ENCODE measurements around the gene SUGP2.

SUGP2 gene

GRCh38 chr19:18992696-18993095 is 40.6 kb downstream of the SUGP2 start:
- H3K14ac ChIP-seq (ENCODE audit: low read length in 2 of 2): no peak overlapping the region
- no peak overlapping the region for H2BK12ac ChIP-seq (ENCODE audit: low read length in 2 of 2)
- peaks cover 18% of the 10 kb centered on the region for H3K79me1 ChIP-seq (replicated peaks; ENCODE audit: low read length, poor library complexity, severe bottlenecking)
- H3K27ac ChIP-seq (ENCODE audit: low read length, poor library complexity, severe bottlenecking): no peak overlapping the region
- H3K4me1 ChIP-seq (ENCODE audit: control insufficient read depth, insufficient read depth, low read depth, low read length): peaks cover 6% of the 10 kb centered on the region
- 94% methylated on average over 7 of the region's 8 CpGs for WGBS
- no peak overlapping the region for H3K4ac ChIP-seq (ENCODE audit: low read depth in 1 of 2, low read length in 2 of 2)
- no peak overlapping the region for H2AFZ ChIP-seq (ENCODE audit: low read depth, low read length)
- H3K9ac ChIP-seq (ENCODE audit: low read length): no peak overlapping the region
- no peak overlapping the region for H2BK120ac ChIP-seq (ENCODE audit: low read depth, low read length)
- H2BK15ac ChIP-seq (ENCODE audit: low read depth, poor library complexity, severe bottlenecking): no peak overlapping the region
- H2AK5ac ChIP-seq (ENCODE audit: low read length, severe bottlenecking): no peak overlapping the region
- H3K23ac ChIP-seq (ENCODE audit: low read length in 2 of 2): no peak overlapping the region
- H4K91ac ChIP-seq (ENCODE audit: low read length): no peak overlapping the region
- no peak overlapping the region for H4K8ac ChIP-seq (ENCODE audit: low read length)
- H3K4me2 ChIP-seq (ENCODE audit: low read length, poor library complexity, severe bottlenecking): no peak overlapping the region
- DNase-seq: no peak
- H3K4me3 ChIP-seq (ENCODE audit: insufficient read depth in 1 of 2, low read depth in 1 of 2, low read length in 2 of 2): no peak overlapping the region
- H3K36me3 ChIP-seq (ENCODE audit: control insufficient read depth in 1 of 2, insufficient read depth in 2 of 2, low read depth in 1 of 2, low read length in 2 of 2): peaks cover 58 to 64% of the 10 kb centered on the region in 2 experiments
- no peak overlapping the region for H3K18ac ChIP-seq (ENCODE audit: low read depth in 1 of 2, low read length in 2 of 2)
- H3K27me3 ChIP-seq (ENCODE audit: control insufficient read depth in 1 of 2, insufficient read depth in 1 of 2, low read length in 2 of 2): peaks cover 0 to 5% of the 10 kb centered on the region in 2 experiments
- no peaks in the 10 kb centered on the region for H3K9me3 ChIP-seq (ENCODE audit: control insufficient read depth, low read length)
- H2BK5ac ChIP-seq (ENCODE audit: low read depth, low read length, poor library complexity, severe bottlenecking): no peak overlapping the region

DNA sequence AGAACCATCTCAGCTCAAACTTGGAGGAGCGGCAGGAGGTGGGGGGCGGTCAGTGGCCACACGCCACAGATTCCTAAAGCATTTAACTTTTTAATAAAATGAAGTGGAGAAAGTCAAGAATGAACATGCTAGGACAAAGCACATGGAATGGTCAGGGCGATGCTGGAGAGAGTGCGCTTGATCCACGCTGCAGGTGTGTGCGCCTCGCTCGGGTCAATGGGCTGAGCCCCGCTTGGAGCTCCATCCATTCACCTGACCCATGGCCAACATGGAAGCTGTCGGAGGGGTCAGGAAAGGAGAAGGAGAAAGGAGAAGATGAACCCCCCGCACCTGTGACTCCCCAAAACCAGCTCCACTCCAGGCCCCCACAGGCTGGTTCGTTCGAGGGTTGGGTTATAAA is 41.8 kb downstream of the SUGP2 start:
- DNase-seq: no peak
- H3K18ac ChIP-seq (ENCODE audit: low read depth in 1 of 2, low read length in 2 of 2): no peak overlapping the region
- H2AK5ac ChIP-seq (ENCODE audit: low read length, severe bottlenecking): no peak overlapping the region
- H3K14ac ChIP-seq (ENCODE audit: low read length in 2 of 2): no peak overlapping the region
- H3K4me1 ChIP-seq (ENCODE audit: control insufficient read depth, insufficient read depth, low read depth, low read length): peaks cover 6% of the 10 kb centered on the region
- H3K9ac ChIP-seq (ENCODE audit: low read length): no peak overlapping the region
- WGBS: 98% methylated on average over 12 of the region's 14 CpGs
- H3K79me1 ChIP-seq (replicated peaks; ENCODE audit: low read length, poor library complexity, severe bottlenecking): peaks cover 12% of the 10 kb centered on the region
- no peak overlapping the region for H2BK15ac ChIP-seq (ENCODE audit: low read depth, poor library complexity, severe bottlenecking)
- no peak overlapping the region for H2BK12ac ChIP-seq (ENCODE audit: low read length in 2 of 2)
- peaks cover 0 to 6% of the 10 kb centered on the region in 2 experiments for H3K27me3 ChIP-seq (ENCODE audit: control insufficient read depth in 1 of 2, insufficient read depth in 1 of 2, low read length in 2 of 2)
- no peak overlapping the region for H2BK5ac ChIP-seq (ENCODE audit: low read depth, low read length, poor library complexity, severe bottlenecking)
- no peak overlapping the region for H3K4ac ChIP-seq (ENCODE audit: low read depth in 1 of 2, low read length in 2 of 2)
- no peak overlapping the region for H4K8ac ChIP-seq (ENCODE audit: low read length)
- H3K27ac ChIP-seq (ENCODE audit: low read length, poor library complexity, severe bottlenecking): no peak overlapping the region
- H3K23ac ChIP-seq (ENCODE audit: low read length in 2 of 2): no peak overlapping the region
- H2BK120ac ChIP-seq (ENCODE audit: low read depth, low read length): no peak overlapping the region
- H2AFZ ChIP-seq (ENCODE audit: low read depth, low read length): no peak overlapping the region
- no peak overlapping the region for H4K91ac ChIP-seq (ENCODE audit: low read length)
- no peaks in the 10 kb centered on the region for H3K9me3 ChIP-seq (ENCODE audit: control insufficient read depth, low read length)
- no peak overlapping the region for H3K4me2 ChIP-seq (ENCODE audit: low read length, poor library complexity, severe bottlenecking)
- no peak overlapping the region for H3K4me3 ChIP-seq (ENCODE audit: insufficient read depth in 1 of 2, low read depth in 1 of 2, low read length in 2 of 2)
- H3K36me3 ChIP-seq (ENCODE audit: control insufficient read depth in 1 of 2, insufficient read depth in 2 of 2, low read depth in 1 of 2, low read length in 2 of 2): peaks cover 48 to 55% of the 10 kb centered on the region in 2 experiments

DNA sequence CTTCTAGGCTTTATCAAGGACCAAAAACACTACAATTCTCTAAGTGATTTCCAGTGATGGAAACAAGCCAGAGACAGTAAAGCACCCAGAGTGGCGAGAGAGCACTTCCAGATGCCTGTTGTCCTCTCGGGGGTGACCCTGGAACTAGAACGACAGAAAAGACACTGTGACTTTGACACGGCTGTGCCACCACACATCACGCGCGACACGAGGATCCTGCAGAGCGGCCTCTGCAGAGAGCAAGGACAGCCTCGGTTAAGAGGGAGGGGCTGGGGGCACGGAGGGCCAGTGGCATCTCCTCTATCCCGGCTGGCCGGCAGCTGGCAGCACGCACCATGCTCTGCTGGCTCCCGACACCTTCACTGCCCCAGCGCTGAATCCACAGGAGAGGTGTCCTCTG is 42.3 kb downstream of the SUGP2 start:
- Histone ChIP-seq H3K79me1 (replicated peaks; ENCODE audit: low read length, poor library complexity, severe bottlenecking) (peaks cover 12% of the 10 kb centered on the region), H2BK120ac (ENCODE audit: low read depth, low read length) (no peak overlapping the region), H3K9ac (ENCODE audit: low read length) (no peak overlapping the region), H4K8ac (ENCODE audit: low read length) (no peak overlapping the region), H4K91ac (ENCODE audit: low read length) (no peak overlapping the region), H3K18ac (ENCODE audit: low read depth in 1 of 2, low read length in 2 of 2) (no peak overlapping the region), H2AFZ (ENCODE audit: low read depth, low read length) (no peak overlapping the region), H2BK15ac (ENCODE audit: low read depth, poor library complexity, severe bottlenecking) (no peak overlapping the region), H3K4ac (ENCODE audit: low read depth in 1 of 2, low read length in 2 of 2) (no peak overlapping the region), H3K9me3 (ENCODE audit: control insufficient read depth, low read length) (no peaks in the 10 kb centered on the region), H3K27me3 (ENCODE audit: control insufficient read depth in 1 of 2, insufficient read depth in 1 of 2, low read length in 2 of 2) (peaks cover 0 to 6% of the 10 kb centered on the region in 2 experiments), H2BK12ac (ENCODE audit: low read length in 2 of 2) (no peak overlapping the region), H3K4me1 (ENCODE audit: control insufficient read depth, insufficient read depth, low read depth, low read length) (peaks cover 5% of the 10 kb centered on the region), H3K4me3 (ENCODE audit: insufficient read depth in 1 of 2, low read depth in 1 of 2, low read length in 2 of 2) (no peak overlapping the region), H2AK5ac (ENCODE audit: low read length, severe bottlenecking) (no peak overlapping the region), H3K14ac (ENCODE audit: low read length in 2 of 2) (no peak overlapping the region), H3K27ac (ENCODE audit: low read length, poor library complexity, severe bottlenecking) (no peak overlapping the region), H3K4me2 (ENCODE audit: low read length, poor library complexity, severe bottlenecking) (no peak overlapping the region), H2BK5ac (ENCODE audit: low read depth, low read length, poor library complexity, severe bottlenecking) (no peak overlapping the region), H3K36me3 (ENCODE audit: control insufficient read depth in 1 of 2, insufficient read depth in 2 of 2, low read depth in 1 of 2, low read length in 2 of 2) (peaks cover 48 to 52% of the 10 kb centered on the region in 2 experiments), H3K23ac (ENCODE audit: low read length in 2 of 2) (no peak overlapping the region)
- WGBS: 94% methylated on average over 16 of the region's 16 CpGs
- DNase-seq: no peak

DNA sequence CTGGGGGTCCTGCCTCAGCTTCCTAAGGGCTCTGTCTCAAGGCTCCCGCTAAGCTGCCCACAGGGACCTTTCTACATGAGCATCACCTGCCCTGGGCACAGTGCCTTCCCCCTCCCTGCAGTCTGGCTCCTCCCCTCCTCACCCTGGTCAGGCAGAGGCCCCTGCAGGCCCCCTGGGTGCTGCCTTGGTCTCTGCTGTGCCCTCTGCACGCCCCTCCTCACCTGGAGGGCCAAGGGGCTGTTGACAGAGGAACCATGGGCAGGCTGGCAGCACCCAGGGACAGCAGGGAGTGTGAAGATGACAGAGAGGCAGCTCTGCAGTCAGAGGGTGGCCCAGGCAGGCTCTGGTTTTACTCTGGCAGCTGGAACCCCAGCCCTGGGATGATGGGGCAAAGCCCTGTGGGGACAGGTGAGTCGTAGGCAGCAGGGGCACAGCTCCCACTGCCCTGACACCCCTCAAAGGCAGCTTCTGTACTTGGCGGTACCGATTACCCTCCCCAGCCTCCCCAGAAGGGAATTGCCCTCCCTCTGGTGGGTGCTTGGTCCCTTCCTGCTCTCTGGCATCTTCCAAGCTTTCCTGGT is 43.1 kb downstream of the SUGP2 start:
- H3K9me3 ChIP-seq (ENCODE audit: control insufficient read depth, low read length): no peaks in the 10 kb centered on the region
- H2AK5ac ChIP-seq (ENCODE audit: low read length, severe bottlenecking): no peak overlapping the region
- H3K4me1 ChIP-seq (ENCODE audit: control insufficient read depth, insufficient read depth, low read depth, low read length): peaks cover 3% of the 10 kb centered on the region
- no peak overlapping the region for H2AFZ ChIP-seq (ENCODE audit: low read depth, low read length)
- no peak overlapping the region for H4K8ac ChIP-seq (ENCODE audit: low read length)
- no peak overlapping the region for H3K4ac ChIP-seq (ENCODE audit: low read depth in 1 of 2, low read length in 2 of 2)
- no peak overlapping the region for H3K14ac ChIP-seq (ENCODE audit: low read length in 2 of 2)
- no peak overlapping the region for H3K18ac ChIP-seq (ENCODE audit: low read depth in 1 of 2, low read length in 2 of 2)
- no peak for DNase-seq
- H3K27me3 ChIP-seq (ENCODE audit: control insufficient read depth in 1 of 2, insufficient read depth in 1 of 2, low read length in 2 of 2): peaks cover 0 to 6% of the 10 kb centered on the region in 2 experiments
- H3K4me3 ChIP-seq (ENCODE audit: insufficient read depth in 1 of 2, low read depth in 1 of 2, low read length in 2 of 2): no peak overlapping the region
- H2BK5ac ChIP-seq (ENCODE audit: low read depth, low read length, poor library complexity, severe bottlenecking): no peak overlapping the region
- no peak overlapping the region for H2BK12ac ChIP-seq (ENCODE audit: low read length in 2 of 2)
- H3K4me2 ChIP-seq (ENCODE audit: low read length, poor library complexity, severe bottlenecking): no peak overlapping the region
- no peak overlapping the region for H3K9ac ChIP-seq (ENCODE audit: low read length)
- H2BK120ac ChIP-seq (ENCODE audit: low read depth, low read length): no peak overlapping the region
- H3K36me3 ChIP-seq (ENCODE audit: control insufficient read depth in 1 of 2, insufficient read depth in 2 of 2, low read depth in 1 of 2, low read length in 2 of 2): peaks cover 45 to 47% of the 10 kb centered on the region in 2 experiments
- H3K27ac ChIP-seq (ENCODE audit: low read length, poor library complexity, severe bottlenecking): no peak overlapping the region
- 90% methylated on average over 5 of the region's 5 CpGs for WGBS
- H3K79me1 ChIP-seq (replicated peaks; ENCODE audit: low read length, poor library complexity, severe bottlenecking): peaks cover 7% of the 10 kb centered on the region
- H2BK15ac ChIP-seq (ENCODE audit: low read depth, poor library complexity, severe bottlenecking): no peak overlapping the region
- no peak overlapping the region for H3K23ac ChIP-seq (ENCODE audit: low read length in 2 of 2)
- no peak overlapping the region for H4K91ac ChIP-seq (ENCODE audit: low read length)

Measured in mesenchymal stem cell (in vitro differentiated cells and primary cell).